K562 (cell line): ENCODE data around the gene CLTC. TPM values are rescaled to one million over a fixed set of nuclear protein-coding genes. Genes with fewer than 3 reads are reported as not detected.

ENCODE experiments used
- BRF1 ChIP-seq: IDR thresholded peaks from 3 replicates; pipeline ENCODE4 v1.6.1; 2011; ENCODE audit warnings: borderline replicate concordance, mild to moderate bottlenecking; ENCODE audit not compliant: insufficient read length; ENCODE audit errors: extremely low read depth
- CGGBP1 ChIP-seq: fragments of 250-450 bp; sonication (Bioruptor Pico); IDR thresholded peaks from 2 replicates; pipeline ENCODE4 v1.9.0; 2021; ENCODE audit warnings: mild to moderate bottlenecking
- CHD4 ChIP-seq: fragments of 200-600 bp; sonication (generic); IDR thresholded peaks from 3 replicates; pipeline ENCODE4 v1.6.1; 2012; ENCODE audit warnings: low read depth, mild to moderate bottlenecking, mixed read lengths, low read length, inconsistent platforms; ENCODE audit not compliant: insufficient read depth, insufficient replicate concordance, poor library complexity, severe bottlenecking
- ETV5 ChIP-seq: sonication (generic); formaldehyde crosslinking; IDR thresholded peaks from 2 replicates; pipeline ENCODE4 v1.4.0; 2020; ENCODE audit warnings: low read depth, mild to moderate bottlenecking, missing genetic modification reagents
- HCFC1 ChIP-seq: IDR thresholded peaks from 2 replicates; pipeline ENCODE4 v1.6.1; 2012; ENCODE audit warnings: low read depth, low read length, improper control_type of control experiment
- IRF9 ChIP-seq: fragments of 450-650 bp; IDR thresholded peaks from 2 replicates; pipeline ENCODE4 v1.6.1; 2016; ENCODE audit warnings: missing biosample characterization, missing genetic modification characterization
- KHSRP ChIP-seq: fragments of 450-650 bp; IDR thresholded peaks from 2 replicates; pipeline ENCODE4 v1.6.1; 2017
- MITF ChIP-seq: IDR thresholded peaks from 2 replicates; pipeline ENCODE4 v1.6.1; 2014; ENCODE audit warnings: antibody characterized with exemption
- NR3C1 ChIP-seq: sonication (generic); formaldehyde crosslinking; IDR thresholded peaks from 2 replicates; pipeline ENCODE4 v1.8.1; 2022; ENCODE audit warnings: missing genetic modification reagents
- PML ChIP-seq: IDR thresholded peaks from 2 replicates; pipeline ENCODE4 v1.6.1; 2012; ENCODE audit warnings: low read length, inconsistent platforms
- RBM34 ChIP-seq: fragments of 200-400 bp; formaldehyde crosslinking; IDR thresholded peaks from 2 replicates; pipeline ENCODE4 v1.6.1; 2018; ENCODE audit warnings: low read length, borderline replicate concordance; ENCODE audit not compliant: insufficient read depth
- TCF15 ChIP-seq: fragments of 250-450 bp; sonication (Bioruptor Pico); IDR thresholded peaks from 2 replicates; pipeline ENCODE4 v1.8.0; 2022; ENCODE audit warnings: moderate library complexity, mild to moderate bottlenecking, inconsistent platforms
- TCF3 ChIP-seq: sonication (generic); formaldehyde crosslinking; IDR thresholded peaks from 2 replicates; pipeline ENCODE4 v1.4.0; 2020; ENCODE audit warnings: mild to moderate bottlenecking, missing genetic modification reagents
- TCF7L2 ChIP-seq: fragments of 150-350 bp; IDR thresholded peaks from 2 replicates; pipeline ENCODE4 v1.6.1; 2016; ENCODE audit warnings: low read depth, mild to moderate bottlenecking, low read length, moderate library complexity
- TEAD4 ChIP-seq, 2 experiments: sonication (generic) in 1 of 2; formaldehyde crosslinking in 1 of 2; IDR thresholded peaks; 2 replicates each; pipeline versions ENCODE4 v1.6.1 to v1.8.0; 2012 to 2022; ENCODE audit warnings: borderline replicate concordance in 1 of 2, inconsistent platforms in 1 of 2, low read length in 1 of 2, mild to moderate bottlenecking in 1 of 2, missing genetic modification reagents in 1 of 2
- U2AF2 ChIP-seq: fragments of 200-400 bp; formaldehyde crosslinking; optimal IDR thresholded peaks from 2 replicates; pipeline ENCODE3; 2017; ENCODE audit warnings: low read depth, mild to moderate bottlenecking, low read length
- ZBTB43 ChIP-seq: sonication (generic); formaldehyde crosslinking; IDR thresholded peaks from 2 replicates; pipeline ENCODE4 v1.8.0; 2023; ENCODE audit warnings: mild to moderate bottlenecking, missing genetic modification reagents
- ZC3H11A ChIP-seq: IDR thresholded peaks from 2 replicates; pipeline ENCODE4 v1.6.1; 2012; ENCODE audit warnings: low read depth, low read length, improper control_type of control experiment
- ZNF280A ChIP-seq: fragments of 450-650 bp; IDR thresholded peaks from 2 replicates; pipeline ENCODE4 v1.6.1; 2018; ENCODE audit warnings: mild to moderate bottlenecking, low read depth; ENCODE audit not compliant: partially characterized antibody
- ZNF699 ChIP-seq: fragments of 250-450 bp; sonication (Bioruptor Pico); IDR thresholded peaks from 2 replicates; pipeline ENCODE4 v1.8.0; 2021; ENCODE audit warnings: mild to moderate bottlenecking, moderate library complexity; ENCODE audit not compliant: insufficient replicate concordance
- polyA plus RNA-seq, 8 experiments: library from polyadenylated mRNA; depleted of rRNA in 4 of 8; stranded (reverse) in 5 of 8; unstranded in 3 of 8; fragments of >200 nt; fragmentation: Nextera tagmentation in 2 of 8; fragmentation: Illumina TruSeq in 1 of 8; extraction: Ambion mirVana in 2 of 8; extraction: Trizol in 1 of 8; gene quantifications; 2 replicates each; pipeline versions ENCODE4 v1.2.1 to v1.2.3, GENCODE V29; 2011 to 2014; ENCODE audit warnings: inconsistent platforms in 1 of 8, missing spikeins in 1 of 8
- total RNA-seq, 7 experiments: library from RNA; depleted of rRNA in 6 of 7; stranded (reverse); fragments of >200 nt in 6 of 7; fragmentation: Illumina TruSeq in 2 of 7; extraction: Trizol in 2 of 7; gene quantifications; 2 replicates each; pipeline versions ENCODE4 v1.2.1 to v1.2.3, GENCODE V29; 2011 to 2021; ENCODE audit warnings: low replicate concordance in 1 of 7

Gene CLTC
- total and polyA plus RNA-seq, 9 of the 15 experiments (the other 6 are each of a cell fraction or from before 2014, with no cell fraction given) = 115 to 267 (median 174) TPM

- no peak for TF ChIP-seq U2AF2
- TF ChIP-seq ZNF699 (CRISPR knock-in tag) = no peak
- 0 out of 2 replicates have a peak, but pooled peaks have one; percentile 72 for TF ChIP-seq ZBTB43 (CRISPR knock-in tag)
- peak; percentile 62; the same call in 1 of the 2 replicates for TF ChIP-seq CGGBP1 (CRISPR knock-in tag)
- 0 out of 2 replicates have a peak, but pooled peaks have one; percentile 28 for TF ChIP-seq KHSRP
- no peak for TF ChIP-seq IRF9 (tag)
- TF ChIP-seq PML = peak; percentile 75
- no peak for TF ChIP-seq BRF1
- TF ChIP-seq TCF15 (CRISPR knock-in tag) = no peak
- TF ChIP-seq ETV5 (CRISPR knock-in tag) = peak; percentile 98
- no peak; the same call in 1 of the 2 replicates for TF ChIP-seq ZC3H11A
- 0 out of 2 replicates have a peak, but pooled peaks have one; percentile 19 for TF ChIP-seq NR3C1
- TF ChIP-seq TEAD4 (IDR thresholded peaks at IDR 0.05; ENCODE audit: low read length) = peak; percentile 67; the same call in 1 of the 2 replicates
- no peak for TF ChIP-seq TEAD4 (CRISPR knock-in tag; IDR thresholded peaks at IDR 0.05; ENCODE audit: borderline replicate concordance)
- TF ChIP-seq HCFC1 = peak; percentile 71
- TF ChIP-seq ZNF280A = no peak
- TF ChIP-seq TCF3 (CRISPR knock-in tag) = peak; percentile 53
- peak; percentile 92 for TF ChIP-seq MITF
- TF ChIP-seq RBM34 = no peak
- TF ChIP-seq TCF7L2 = no peak
- TF ChIP-seq CHD4 = no peak
These were observed at the start of gene CLTC (continued) for GRCh38 chr17:59619298-59620063.
